Calu3 (cell line): ENCODE measurements around the gene XIAP. TPM values are rescaled to one million over a fixed set of nuclear protein-coding genes. Genes with fewer than 3 reads are reported as not detected.

Experiments used
- BruUV-seq: library from RNA; stranded (reverse); fragments of 400-500 nt; replicated peaks from 2 replicates; lab custom pipeline; 2021; lab: Mats Ljungman, UMichigan
- CTCF ChIA-PET: fragments of 300-600 bp; sonication (Branson Sonifier 250); formaldehyde crosslinking; loops from one replicate; lab custom pipeline; 2022; ENCODE audit warnings: antibody characterized with exemption; lab: Charles Lee
- DNase-seq: peaks from one replicate; pipeline ENCODE4 v3.0.0; 2022
- H3K27ac Mint-ChIP-seq: one replicate; pipeline ENCODE4 v1.8.0; 2022; ENCODE audit warnings: mixed read lengths; ENCODE audit not compliant: unreplicated experiment
- H3K27me3 Mint-ChIP-seq: one replicate; pipeline ENCODE4 v1.8.0; 2022; ENCODE audit warnings: mixed read lengths; ENCODE audit not compliant: unreplicated experiment
- H3K36me3 Mint-ChIP-seq: one replicate; pipeline ENCODE4 v1.8.0; 2022; ENCODE audit warnings: mild to moderate bottlenecking, moderate library complexity, mixed read lengths; ENCODE audit not compliant: insufficient read depth, unreplicated experiment
- H3K4me1 Mint-ChIP-seq: one replicate; pipeline ENCODE4 v1.8.0; 2022; ENCODE audit warnings: mild to moderate bottlenecking, low read depth, mixed read lengths; ENCODE audit not compliant: unreplicated experiment
- H3K4me3 Mint-ChIP-seq: one replicate; pipeline ENCODE4 v1.8.0; 2022; ENCODE audit warnings: mild to moderate bottlenecking, low read depth, moderate library complexity, mixed read lengths; ENCODE audit not compliant: unreplicated experiment
- H3K9me3 Mint-ChIP-seq: one replicate; pipeline ENCODE4 v1.8.0; 2022; ENCODE audit warnings: low read depth, mixed read lengths; ENCODE audit not compliant: unreplicated experiment
- CTCF ChIP-seq: fragments of 200-600 bp; IDR thresholded peaks from one replicate; pipeline ENCODE4 v1.8.0; 2022; ENCODE audit warnings: antibody characterized with exemption; ENCODE audit not compliant: unreplicated experiment
- intact Hi-C: fragments of 100-400 bp; cut with micrococcal nuclease; formaldehyde crosslinking; loops from one replicate; pipeline ENCODE4 v1.10.0; 2022; ENCODE audit not compliant: unreplicated experiment
- total RNA-seq: library from RNA; stranded (reverse); gene quantifications from 2 replicates; pipeline ENCODE4 v1.2.3, GENCODE V29; 2022

Gene XIAP
- total RNA-seq, 1 experiment from 2014 or later = 62.8 TPM

- no peak for TF ChIP-seq CTCF
- Mint-ChIP-seq H3K36me3 (peaks cover 18% of the 10 kb centered on the region), H3K4me3 (no peak overlapping the region), H3K9me3 (no peaks in the 10 kb centered on the region), H3K27me3 (no peaks in the 10 kb centered on the region), H3K4me1 (peaks cover 8% of the 10 kb centered on the region), H3K27ac (no peak overlapping the region)
- BruUV-seq = no TSS peak
- no peak for DNase-seq
- CTCF ChIA-PET = interaction anchor here (0.7 kb wide), 1 partner anchor 11 kb away, joined by 3 read pairs; no protein-coding TSS in a partner anchor
- intact Hi-C loops = no loop called here
Measured at GRCh38 chrX:123876177-123876576, 16.3 kb downstream of the XIAP start.

GRCh38 chrX:123876844-123877243 lies 17.0 kb downstream of the XIAP start:
- no peak for TF ChIP-seq CTCF
- BruUV-seq = no TSS peak
- Mint-ChIP-seq H3K36me3 (peaks cover 17% of the 10 kb centered on the region), H3K4me1 (peaks cover 12% of the 10 kb centered on the region), H3K4me3 (no peak overlapping the region), H3K9me3 (no peaks in the 10 kb centered on the region), H3K27ac (no peak overlapping the region), H3K27me3 (no peaks in the 10 kb centered on the region)
- CTCF ChIA-PET = interaction anchor here (0.7 kb wide), 1 partner anchor 12 kb away, joined by 3 read pairs; no protein-coding TSS in a partner anchor
- no peak for DNase-seq
- intact Hi-C loops = no loop called here

GRCh38 chrX:123878252-123878721 lies 18.4 kb downstream of the XIAP start:
- intact Hi-C loops = no loop called here
- Mint-ChIP-seq H3K27me3 (no peaks in the 10 kb centered on the region), H3K27ac (no peak overlapping the region), H3K4me3 (no peak overlapping the region), H3K4me1 (peaks cover 12% of the 10 kb centered on the region), H3K9me3 (no peaks in the 10 kb centered on the region), H3K36me3 (peaks cover 19% of the 10 kb centered on the region)
- CTCF ChIA-PET = no interaction called here
- no peak for DNase-seq
- TF ChIP-seq CTCF = no peak
- BruUV-seq = no TSS peak

GRCh38 chrX:123881330-123881729 lies 21.5 kb downstream of the XIAP start:
- no TSS peak for BruUV-seq
- no peaks in the 10 kb centered on the region for H3K27me3 Mint-ChIP-seq
- peaks cover 12% of the 10 kb centered on the region for H3K4me1 Mint-ChIP-seq
- no peak for TF ChIP-seq CTCF
- H3K36me3 Mint-ChIP-seq = peaks cover 18% of the 10 kb centered on the region
- DNase-seq = no peak
- peak overlapping the region; percentile 68 for H3K27ac Mint-ChIP-seq
- no peaks in the 10 kb centered on the region for H3K9me3 Mint-ChIP-seq
- CTCF ChIA-PET = no interaction called here
- H3K4me3 Mint-ChIP-seq = no peak overlapping the region
- intact Hi-C loops = loop anchor here (10.0 kb wide), 1 partner anchor 93 kb away; no protein-coding TSS in a partner anchor
